Measurements from ENCODE around the gene C2orf68. TPM values are rescaled to one million over a fixed set of nuclear protein-coding genes. Genes with fewer than 3 reads are reported as not detected.

Gene C2orf68
- total and polyA plus RNA-seq, 5 donors from 2014 or later, result 17.4 to 43.9 (median 18.8) TPM

DNA sequence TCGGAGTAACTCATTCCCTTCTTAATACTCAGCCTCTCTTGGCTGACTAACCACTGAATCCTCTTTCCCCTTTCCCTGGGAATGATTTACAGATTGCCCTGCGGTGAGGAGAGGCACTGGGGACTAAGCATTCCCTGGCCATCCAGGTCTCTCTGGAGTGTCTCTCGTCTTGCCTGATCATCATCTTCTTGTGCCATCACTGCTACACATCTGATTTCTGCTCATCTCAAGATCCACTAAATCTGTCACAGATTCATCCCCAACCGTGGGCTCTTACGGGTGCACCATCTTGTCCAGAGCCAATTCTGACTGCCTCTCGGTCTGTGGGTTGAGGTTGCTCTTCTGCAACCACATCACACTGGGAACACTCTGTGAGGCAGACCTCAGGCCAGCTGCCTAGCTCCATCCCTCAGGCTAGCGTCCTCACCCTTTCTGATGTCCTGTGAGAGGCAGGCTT, 44.1 kb upstream of the C2orf68 start:
- H3K9me3 ChIP-seq (ENCODE audit: control insufficient read depth in 2 of 2, low read length in 2 of 2), result no peaks in the 10 kb centered on the region
- H3K4me3 ChIP-seq (ENCODE audit: low read depth, low read length), result no peak overlapping the region
- Mint-ChIP-seq H3K9me3 (peaks cover 0 to 2% (median 0%) of the 10 kb centered on the region in 7 donors), H3K4me3 (no peak overlapping the region), H3K27me3 (no peaks in the 10 kb centered on the region), H3K27ac (peak overlapping the region; percentile 43 to 68 (median 56)), H3K4me1 (peaks cover 0 to 2% (median 0%) of the 10 kb centered on the region in 4 donors), H3K36me3 (peaks cover 28% of the 10 kb centered on the region)
- ATAC-seq (ENCODE audit: low read depth in 2 of 2) (no peak), DNase-seq (no peak)
- H3K36me3 ChIP-seq (ENCODE audit: control insufficient read depth, insufficient read depth, low read length), result peaks cover 32% of the 10 kb centered on the region
- no peak overlapping the region for H3K27ac ChIP-seq (ENCODE audit: insufficient read depth, low read length, poor library complexity, severe bottlenecking)
- no peaks in the 10 kb centered on the region for H3K27me3 ChIP-seq (ENCODE audit: control insufficient read depth, insufficient read depth, low read length)
- no peaks in the 10 kb centered on the region for H3K4me1 ChIP-seq (ENCODE audit: control insufficient read depth, insufficient read depth, low read length, poor library complexity, severe bottlenecking)

DNA sequence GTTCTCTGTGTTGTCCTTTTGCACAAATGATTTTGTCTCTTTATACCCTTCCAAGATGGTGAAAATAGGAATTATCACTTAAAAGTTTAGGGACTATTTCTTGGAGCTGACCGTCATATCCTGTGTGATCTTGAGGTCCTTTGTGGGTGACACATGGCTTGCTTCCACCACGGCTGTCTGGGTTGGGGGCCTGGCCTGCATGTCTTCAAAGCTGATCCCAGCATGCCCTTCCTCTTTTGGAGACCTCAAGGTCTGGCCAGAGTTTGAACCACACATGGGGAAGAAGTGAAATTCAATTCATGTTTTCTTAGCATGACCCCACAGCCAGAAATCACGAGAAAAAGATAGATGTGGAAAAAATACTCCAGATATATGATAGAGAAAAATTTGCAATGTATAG, 42.1 kb upstream of the C2orf68 start:
- Histone ChIP-seq H3K27me3 (ENCODE audit: control insufficient read depth, insufficient read depth, low read length) (no peaks in the 10 kb centered on the region), H3K9me3 (ENCODE audit: control insufficient read depth in 2 of 2, low read length in 2 of 2) (no peaks in the 10 kb centered on the region), H3K36me3 (ENCODE audit: control insufficient read depth, insufficient read depth, low read length) (peaks cover 47% of the 10 kb centered on the region), H3K4me1 (ENCODE audit: control insufficient read depth, insufficient read depth, low read length, poor library complexity, severe bottlenecking) (no peaks in the 10 kb centered on the region), H3K4me3 (ENCODE audit: low read depth, low read length) (no peak overlapping the region), H3K27ac (ENCODE audit: insufficient read depth, low read length, poor library complexity, severe bottlenecking) (no peak overlapping the region)
- Mint-ChIP-seq H3K4me3 (no peak overlapping the region), H3K9me3 (peaks cover 0 to 2% (median 0%) of the 10 kb centered on the region in 7 donors), H3K36me3 (peaks cover 35% of the 10 kb centered on the region), H3K4me1 (peaks cover 0 to 2% (median 0%) of the 10 kb centered on the region in 4 donors), H3K27ac (peak overlapping the region in 2 of 3 donors; percentile 26 to 46), H3K27me3 (no peaks in the 10 kb centered on the region)
- no peak for DNase-seq
- no peak for ATAC-seq (ENCODE audit: low read depth in 2 of 2)

DNA sequence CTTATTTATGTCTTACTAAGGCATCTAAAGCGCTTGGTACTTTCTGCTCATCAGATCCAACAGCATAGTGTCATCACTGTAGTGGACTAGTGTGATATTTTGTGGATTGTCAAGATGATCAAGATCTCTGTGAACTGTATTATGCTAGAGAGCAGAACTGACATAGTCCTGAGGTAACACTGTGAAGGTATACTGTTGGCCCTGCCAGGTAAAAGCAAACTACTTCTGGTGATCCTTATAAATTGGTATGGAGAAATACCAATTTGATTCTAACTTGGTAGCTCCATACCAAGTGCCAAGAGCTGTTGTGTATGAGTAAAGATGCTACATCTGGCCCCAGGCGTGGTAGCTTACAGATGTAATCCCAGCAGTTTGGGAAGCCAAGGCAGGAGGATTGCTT, 40.2 kb upstream of the C2orf68 start:
- no peak for DNase-seq
- Histone ChIP-seq H3K9me3 (ENCODE audit: control insufficient read depth in 2 of 2, low read length in 2 of 2) (no peaks in the 10 kb centered on the region), H3K27me3 (ENCODE audit: control insufficient read depth, insufficient read depth, low read length) (no peaks in the 10 kb centered on the region), H3K4me3 (ENCODE audit: low read depth, low read length) (no peak overlapping the region), H3K27ac (ENCODE audit: insufficient read depth, low read length, poor library complexity, severe bottlenecking) (no peak overlapping the region), H3K36me3 (ENCODE audit: control insufficient read depth, insufficient read depth, low read length) (peaks cover 66% of the 10 kb centered on the region), H3K4me1 (ENCODE audit: control insufficient read depth, insufficient read depth, low read length, poor library complexity, severe bottlenecking) (no peaks in the 10 kb centered on the region)
- Mint-ChIP-seq H3K9me3 (peaks cover 0 to 2% (median 0%) of the 10 kb centered on the region in 7 donors), H3K4me1 (peaks cover 0 to 3% (median 0%) of the 10 kb centered on the region in 4 donors), H3K27ac (peak overlapping the region in 1 of 3 donors; percentile 48), H3K4me3 (no peak overlapping the region), H3K27me3 (no peaks in the 10 kb centered on the region), H3K36me3 (peaks cover 38% of the 10 kb centered on the region)
- no peak for ATAC-seq (ENCODE audit: low read depth in 2 of 2)

DNA sequence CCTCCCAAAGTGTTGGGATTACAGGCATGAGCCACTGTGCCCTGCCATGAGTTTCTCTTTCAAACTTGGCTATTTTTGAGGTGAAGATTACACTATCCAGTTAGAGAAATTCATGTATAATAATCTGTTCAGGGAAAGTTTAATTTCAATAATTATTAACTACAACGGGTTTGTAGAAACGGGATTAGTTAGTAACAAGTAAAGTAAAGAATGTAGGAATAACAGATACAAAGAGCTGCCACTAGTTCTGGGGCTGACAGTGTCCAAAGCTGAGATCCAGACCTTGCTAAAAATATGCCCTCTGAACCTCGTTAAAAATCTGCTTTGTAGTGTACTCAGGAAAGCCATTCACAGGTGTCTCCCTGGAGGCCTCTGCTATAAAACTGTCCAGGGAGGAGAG, 39.2 kb upstream of the C2orf68 start:
- no peak for ATAC-seq (ENCODE audit: low read depth in 2 of 2)
- Histone ChIP-seq H3K36me3 (ENCODE audit: control insufficient read depth, insufficient read depth, low read length) (peaks cover 72% of the 10 kb centered on the region), H3K4me1 (ENCODE audit: control insufficient read depth, insufficient read depth, low read length, poor library complexity, severe bottlenecking) (no peaks in the 10 kb centered on the region), H3K4me3 (ENCODE audit: low read depth, low read length) (no peak overlapping the region), H3K9me3 (ENCODE audit: control insufficient read depth in 2 of 2, low read length in 2 of 2) (no peaks in the 10 kb centered on the region), H3K27ac (ENCODE audit: insufficient read depth, low read length, poor library complexity, severe bottlenecking) (no peak overlapping the region), H3K27me3 (ENCODE audit: control insufficient read depth, insufficient read depth, low read length) (no peaks in the 10 kb centered on the region)
- no peak overlapping the region for H3K4me3 Mint-ChIP-seq
- no peak overlapping the region for H3K27ac Mint-ChIP-seq
- H3K9me3 Mint-ChIP-seq, result peaks cover 0 to 2% (median 0%) of the 10 kb centered on the region in 7 donors
- H3K4me1 Mint-ChIP-seq, result peaks cover 0 to 5% (median 3%) of the 10 kb centered on the region in 4 donors
- H3K27me3 Mint-ChIP-seq, result no peaks in the 10 kb centered on the region
- DNase-seq, result no peak
- H3K36me3 Mint-ChIP-seq, result peaks cover 41% of the 10 kb centered on the region

DNA sequence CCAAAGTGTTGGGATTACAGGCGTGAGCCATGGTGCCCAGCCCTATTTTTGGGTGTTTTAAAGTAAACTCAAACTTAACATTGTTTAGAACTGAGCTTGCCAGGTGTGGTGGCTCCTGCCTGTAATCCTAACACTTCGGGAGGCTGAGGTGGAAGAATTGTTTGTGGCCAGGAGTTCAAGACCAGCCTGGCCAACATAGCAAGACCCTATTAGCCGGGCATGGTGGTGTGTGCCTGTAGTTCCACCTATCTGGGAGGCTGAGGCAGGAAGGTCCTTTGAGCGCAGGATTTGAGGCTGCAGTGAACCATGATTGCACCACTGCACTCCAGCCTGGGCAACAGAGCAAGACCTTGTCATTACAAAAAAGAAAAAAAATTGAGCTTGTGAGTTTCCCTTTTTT, 38.6 kb upstream of the C2orf68 start:
- Mint-ChIP-seq H3K4me3 (no peak overlapping the region), H3K36me3 (peaks cover 43% of the 10 kb centered on the region), H3K9me3 (peaks cover 0 to 2% (median 0%) of the 10 kb centered on the region in 7 donors), H3K4me1 (peaks cover 0 to 11% (median 6%) of the 10 kb centered on the region in 4 donors), H3K27ac (no peak overlapping the region), H3K27me3 (no peaks in the 10 kb centered on the region)
- no peak for DNase-seq
- Histone ChIP-seq H3K4me3 (ENCODE audit: low read depth, low read length) (no peak overlapping the region), H3K27ac (ENCODE audit: insufficient read depth, low read length, poor library complexity, severe bottlenecking) (no peak overlapping the region), H3K4me1 (ENCODE audit: control insufficient read depth, insufficient read depth, low read length, poor library complexity, severe bottlenecking) (no peaks in the 10 kb centered on the region), H3K9me3 (ENCODE audit: control insufficient read depth in 2 of 2, low read length in 2 of 2) (no peaks in the 10 kb centered on the region), H3K36me3 (ENCODE audit: control insufficient read depth, insufficient read depth, low read length) (peaks cover 78% of the 10 kb centered on the region), H3K27me3 (ENCODE audit: control insufficient read depth, insufficient read depth, low read length) (no peaks in the 10 kb centered on the region)
- ATAC-seq (ENCODE audit: low read depth in 2 of 2), result no peak

DNA sequence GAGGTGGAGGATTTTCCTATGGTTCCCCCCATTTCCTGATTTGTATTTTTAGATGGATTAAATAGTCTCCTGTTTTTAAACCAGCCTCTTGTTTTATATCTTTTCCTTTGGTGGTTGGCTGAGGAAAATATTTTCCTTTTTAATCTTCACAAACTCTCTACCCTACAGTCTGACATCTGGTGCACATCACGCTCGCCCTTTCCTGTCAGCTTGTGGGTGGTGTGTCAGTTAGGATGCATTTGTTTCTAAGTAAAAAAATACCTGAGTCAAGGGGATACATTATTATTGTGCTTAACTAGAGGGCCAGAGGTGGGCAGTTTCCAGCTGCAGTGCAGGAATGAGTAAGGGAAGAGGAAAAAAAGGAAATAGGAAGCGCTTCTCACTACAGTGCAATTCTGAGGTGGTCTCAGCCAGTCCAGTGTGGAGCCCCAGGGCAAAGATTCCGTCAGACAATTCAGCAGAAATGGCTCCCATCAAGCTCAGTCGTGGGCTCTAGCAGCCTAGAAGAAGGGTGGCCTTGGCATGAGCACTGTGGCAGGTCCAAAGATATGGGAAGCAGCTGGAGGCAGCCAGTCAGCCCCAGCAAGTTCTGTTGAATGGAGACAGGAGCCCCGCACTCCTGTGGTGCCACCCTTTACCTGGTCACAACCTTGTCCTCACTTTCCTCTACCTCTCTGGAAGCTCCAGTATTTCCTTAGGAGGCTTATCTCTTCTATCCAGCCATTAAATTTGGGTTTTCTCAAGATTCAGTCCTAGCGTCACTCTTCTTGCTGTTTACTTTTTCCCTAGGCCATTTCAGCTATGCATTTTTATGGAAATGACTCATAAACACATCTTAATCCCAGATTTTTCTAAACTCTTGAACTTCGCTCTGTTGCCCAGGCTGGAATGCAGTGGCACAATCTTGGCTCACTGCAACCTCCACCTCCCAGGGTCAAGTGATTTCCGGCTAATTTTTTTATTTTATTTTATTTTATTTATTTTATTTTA, 37.6 kb upstream of the C2orf68 start:
- Mint-ChIP-seq H3K27me3 (no peaks in the 10 kb centered on the region), H3K4me3 (no peak overlapping the region), H3K36me3 (peaks cover 43% of the 10 kb centered on the region), H3K9me3 (peaks cover 0 to 2% (median 0%) of the 10 kb centered on the region in 7 donors), H3K27ac (no peak overlapping the region), H3K4me1 (peaks cover 0 to 15% (median 6%) of the 10 kb centered on the region in 4 donors)
- H3K36me3 ChIP-seq (ENCODE audit: control insufficient read depth, insufficient read depth, low read length), result peaks cover 88% of the 10 kb centered on the region
- H3K4me3 ChIP-seq (ENCODE audit: low read depth, low read length), result no peak overlapping the region
- no peaks in the 10 kb centered on the region for H3K4me1 ChIP-seq (ENCODE audit: control insufficient read depth, insufficient read depth, low read length, poor library complexity, severe bottlenecking)
- no peak overlapping the region for H3K27ac ChIP-seq (ENCODE audit: insufficient read depth, low read length, poor library complexity, severe bottlenecking)
- H3K9me3 ChIP-seq (ENCODE audit: control insufficient read depth in 2 of 2, low read length in 2 of 2), result no peaks in the 10 kb centered on the region
- DNase-seq, result no peak
- ATAC-seq (ENCODE audit: low read depth in 2 of 2), result no peak
- H3K27me3 ChIP-seq (ENCODE audit: control insufficient read depth, insufficient read depth, low read length), result no peaks in the 10 kb centered on the region

DNA sequence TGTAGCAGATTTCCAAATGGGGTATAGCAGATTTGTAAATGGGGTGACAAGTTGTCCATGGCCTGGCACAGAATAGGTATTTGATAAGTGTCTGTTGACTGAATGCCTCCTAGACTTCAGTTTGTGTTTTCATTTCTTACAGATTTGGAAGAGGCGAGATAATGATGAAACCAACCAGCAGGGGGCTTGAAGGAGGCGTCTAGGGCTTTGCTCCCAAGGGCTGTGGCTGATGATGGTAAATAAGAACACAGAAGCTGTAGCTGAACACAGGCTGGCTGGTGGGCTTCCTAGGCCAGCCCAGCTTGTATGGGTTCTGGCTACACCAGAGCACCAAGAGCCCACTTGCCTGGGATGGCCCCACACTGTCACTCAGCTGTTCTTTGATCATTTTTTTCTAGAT, 36.8 kb upstream of the C2orf68 start:
- Mint-ChIP-seq H3K4me3 (no peak overlapping the region), H3K27me3 (no peaks in the 10 kb centered on the region), H3K9me3 (peaks cover 0 to 2% (median 0%) of the 10 kb centered on the region in 7 donors), H3K4me1 (peaks cover 0 to 19% (median 6%) of the 10 kb centered on the region in 4 donors), H3K36me3 (peaks cover 43% of the 10 kb centered on the region), H3K27ac (peak overlapping the region in 2 of 3 donors; percentile 56 to 59)
- no peaks in the 10 kb centered on the region for H3K4me1 ChIP-seq (ENCODE audit: control insufficient read depth, insufficient read depth, low read length, poor library complexity, severe bottlenecking)
- no peaks in the 10 kb centered on the region for H3K9me3 ChIP-seq (ENCODE audit: control insufficient read depth in 2 of 2, low read length in 2 of 2)
- H3K27me3 ChIP-seq (ENCODE audit: control insufficient read depth, insufficient read depth, low read length), result no peaks in the 10 kb centered on the region
- ATAC-seq (ENCODE audit: low read depth in 2 of 2) (no peak), DNase-seq (peak in 1 of 3 donors; percentile 57)
- H3K27ac ChIP-seq (ENCODE audit: insufficient read depth, low read length, poor library complexity, severe bottlenecking), result no peak overlapping the region
- peaks cover 88% of the 10 kb centered on the region for H3K36me3 ChIP-seq (ENCODE audit: control insufficient read depth, insufficient read depth, low read length)
- no peak overlapping the region for H3K4me3 ChIP-seq (ENCODE audit: low read depth, low read length)
